GM12878 (cell line): Measurements from ENCODE around the gene KRT7. TPM values are rescaled to one million over a fixed set of nuclear protein-coding genes. Genes with fewer than 3 reads are reported as not detected.

Experiments
- ATAC-seq: fragments of 200-7000 bp; cut with Tn5 transposase; 3 replicates; pipeline ENCODE4 v1.9.1; 2020; ENCODE audit warnings: mild to moderate bottlenecking, moderate library complexity
- BruUV-seq: library from RNA; stranded (reverse); fragments of 400-500 nt; replicated peaks from 2 replicates; lab custom pipeline; 2021; lab: Mats Ljungman, UMichigan
- CTCF ChIA-PET: fragments of 300-600 bp; sonication (Branson Sonifier 250); formaldehyde crosslinking; extraction: SDS; loops from one replicate; lab custom pipeline; 2021; ENCODE audit warnings: inconsistent platforms; lab: Yijun Ruan, JAX
- POLR2A ChIA-PET: fragments of 350-600 bp; formaldehyde crosslinking; extraction: SDS; loops from one replicate; lab custom pipeline; 2021; ENCODE audit warnings: inconsistent platforms; lab: Charles Lee
- RAD21 ChIA-PET: fragments of 300-600 bp; sonication (Branson Sonifier 250); formaldehyde crosslinking; loops from one replicate; lab custom pipeline; 2023; ENCODE audit warnings: antibody characterized with exemption; ENCODE audit not compliant: unreplicated experiment; lab: Charles Lee
- SMC1A ChIA-PET: fragments of 300-600 bp; sonication (Branson Sonifier 250); formaldehyde crosslinking; loops from one replicate; lab custom pipeline; 2023; ENCODE audit not compliant: unreplicated experiment, uncharacterized antibody; lab: Charles Lee
- DNase-seq: peaks from one replicate; pipeline ENCODE4 v3.0.0-alpha.2; 2011; ENCODE audit warnings: low read depth, low spot score
- FAIRE-seq: peaks from 3 replicates; lab custom pipeline; 2011; peaks lifted over from hg19 to GRCh38; lab: Jason Lieb, UNC
- H2AFZ ChIP-seq: 2 replicates; pipeline ENCODE4 v1.6.0; 2011; ENCODE audit warnings: low read depth, low read length, control low read depth; ENCODE audit not compliant: control insufficient read depth
- H3K27ac ChIP-seq: 2 replicates; pipeline ENCODE4 v1.5.1; 2011; ENCODE audit warnings: control low read depth; ENCODE audit not compliant: control insufficient read depth, insufficient read depth
- H3K27me3 ChIP-seq, 2 experiments: replicated peaks in 1 of 2; 2 replicates each; pipeline versions ENCODE4 v1.6.0 to v1.6.1; 2011; ENCODE audit warnings: low read length in 1 of 2; ENCODE audit not compliant: control insufficient read depth in 2 of 2, insufficient read depth in 2 of 2
- H3K36me3 ChIP-seq, 2 experiments: 2 replicates each; pipeline ENCODE4 v1.5.1; 2011; ENCODE audit warnings: low read length in 1 of 2; ENCODE audit not compliant: control insufficient read depth in 2 of 2, insufficient read depth in 2 of 2
- H3K4me1 ChIP-seq: 2 replicates; pipeline ENCODE4 v1.6.1; 2011; ENCODE audit warnings: mild to moderate bottlenecking, low read length, moderate library complexity, mixed read lengths; ENCODE audit not compliant: control insufficient read depth, insufficient read depth
- H3K4me2 ChIP-seq: 2 replicates; pipeline ENCODE4 v1.6.0; 2011; ENCODE audit warnings: control low read depth; ENCODE audit not compliant: control insufficient read depth, insufficient read depth
- H3K4me3 ChIP-seq: fragments of 200-600 bp; sonication (generic); 2 replicates; pipeline ENCODE4 v1.5.1; 2016
- H3K79me2 ChIP-seq: 2 replicates; pipeline ENCODE4 v1.6.0; 2011; ENCODE audit warnings: low read length; ENCODE audit not compliant: control insufficient read depth, insufficient read depth
- H3K9ac ChIP-seq: 2 replicates; pipeline ENCODE4 v1.8.0; 2011; ENCODE audit warnings: low read length, control low read depth, mixed read lengths; ENCODE audit not compliant: control insufficient read depth, insufficient read depth
- H3K9me3 ChIP-seq: replicated peaks from 3 replicates; pipeline ENCODE4 v1.5.1; 2011; ENCODE audit warnings: mild to moderate bottlenecking, low read length; ENCODE audit not compliant: control insufficient read depth, insufficient read depth
- H4K20me1 ChIP-seq: 2 replicates; pipeline ENCODE4 v1.6.0; 2011; ENCODE audit not compliant: control insufficient read depth, insufficient read depth
- HDGF ChIP-seq: fragments of 450-650 bp; IDR thresholded peaks from 2 replicates; pipeline ENCODE4 v1.6.1; 2016; ENCODE audit warnings: antibody characterized with exemption
- WGBS: methylation state at CpG from one replicate; pipeline ENCODE4 v1.1.6; 2016; ENCODE audit warnings: low lambda C conversion rate; ENCODE audit not compliant: insufficient replicate concordance, insufficient coverage; ENCODE audit errors: missing lambda C conversion rate; 5-methylcytosine and 5-hydroxymethylcytosine counted together
- in situ Hi-C: fragments of 300-500 bp; cut with MboI; formaldehyde crosslinking; loops from 9 replicates; pipeline ENCODE4 v1.14.3; 2018; ENCODE audit warnings: mixed read lengths
- intact Hi-C: fragments of 100-400 bp; cut with micrococcal nuclease; formaldehyde crosslinking; loops from one replicate; pipeline ENCODE4 v1.14.2; 2022; ENCODE audit not compliant: unreplicated experiment
- polyA plus RNA-seq, 11 experiments: library from polyadenylated mRNA; depleted of rRNA in 4 of 11; unstranded in 6 of 11; stranded (reverse) in 5 of 11; fragments of >200 nt; fragmentation: Nextera tagmentation in 4 of 11; fragmentation: Illumina TruSeq in 1 of 11; extraction: Ambion mirVana in 4 of 11; extraction: Trizol in 1 of 11; gene quantifications; 1 replicate in 1 of 11; 2 replicates in 10 of 11; pipeline versions ENCODE4 v1.2.1 to v1.2.3, GENCODE V29; 2011 to 2016; ENCODE audit warnings: inconsistent platforms in 2 of 11, missing spikeins in 2 of 11, low read depth in 1 of 11
- total RNA-seq, 4 experiments: library from RNA; depleted of rRNA in 3 of 4; stranded (reverse); fragments of >200 nt in 3 of 4; fragmentation: Illumina TruSeq in 1 of 4; extraction: Trizol in 1 of 4; gene quantifications; 2 replicates each; pipeline versions ENCODE4 v1.2.1 to v1.2.3, GENCODE V29; 2013 to 2021
- TF ChIP-seq, protein P1 (sequence below): fragments of 450-650 bp; IDR thresholded peaks from 2 replicates; pipeline ENCODE4 v1.6.1; 2016; ENCODE audit warnings: mild to moderate bottlenecking

KRT7 gene
- total and polyA plus RNA-seq, 10 of the 15 experiments (the other 5 are each of a cell fraction or from before 2014, with no cell fraction given), result 0.90 to 18.7 (median 4.8) TPM

DNA sequence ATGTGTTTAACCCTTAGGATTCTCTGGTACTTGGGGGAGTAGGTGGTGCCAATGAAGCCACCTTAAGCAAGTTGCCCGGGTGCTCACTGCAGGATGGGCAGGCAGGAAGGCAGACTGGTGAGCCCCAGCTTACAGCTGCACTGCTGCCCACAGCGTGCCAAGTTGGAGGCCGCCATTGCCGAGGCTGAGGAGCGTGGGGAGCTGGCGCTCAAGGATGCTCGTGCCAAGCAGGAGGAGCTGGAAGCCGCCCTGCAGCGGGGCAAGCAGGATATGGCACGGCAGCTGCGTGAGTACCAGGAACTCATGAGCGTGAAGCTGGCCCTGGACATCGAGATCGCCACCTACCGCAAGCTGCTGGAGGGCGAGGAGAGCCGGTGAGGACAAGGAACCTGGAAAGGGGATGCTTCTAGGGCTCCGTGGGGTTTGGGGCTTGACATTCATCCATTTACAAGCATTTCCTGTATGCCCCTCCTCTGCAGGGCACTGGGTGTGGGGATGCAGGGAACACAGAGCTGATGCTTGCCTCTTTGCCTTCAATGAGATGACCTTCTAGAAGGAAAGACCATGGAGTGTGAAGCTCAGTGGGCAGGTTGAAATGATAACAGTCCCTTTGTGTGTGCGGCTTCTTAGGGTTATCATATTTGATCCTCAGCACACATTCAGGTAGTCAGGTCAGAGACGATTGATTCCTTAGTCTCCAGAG, 12.4 kb downstream of the KRT7 start:
- Histone ChIP-seq H3K4me3 (peak overlapping the region; percentile 50; the same call in 1 of the 2 replicates), H3K9me3 (no peaks in the 10 kb centered on the region), H3K36me3 (no peaks in the 10 kb centered on the region), H4K20me1 (no peaks in the 10 kb centered on the region), H3K27ac (no peak overlapping the region), H3K4me1 (peaks cover 22% of the 10 kb centered on the region), H2AFZ (no peak overlapping the region), H3K79me2 (no peaks in the 10 kb centered on the region; the same call in 1 of the 2 replicates), H3K4me2 (peak overlapping the region; percentile 64), H3K9ac (no peak overlapping the region), H3K27me3 (no peaks in the 10 kb centered on the region; a peak in 1 of 4 replicates)
- SMC1A ChIA-PET, result interaction anchor here (1.0 to 2.5 kb wide), 8 partner anchors 8 to 82 kb away, joined by 3 to 13 read pairs (median 4); no protein-coding TSS in a partner anchor
- FAIRE-seq, result no peak
- no peak for ATAC-seq
- TF ChIP-seq, protein P1, sequence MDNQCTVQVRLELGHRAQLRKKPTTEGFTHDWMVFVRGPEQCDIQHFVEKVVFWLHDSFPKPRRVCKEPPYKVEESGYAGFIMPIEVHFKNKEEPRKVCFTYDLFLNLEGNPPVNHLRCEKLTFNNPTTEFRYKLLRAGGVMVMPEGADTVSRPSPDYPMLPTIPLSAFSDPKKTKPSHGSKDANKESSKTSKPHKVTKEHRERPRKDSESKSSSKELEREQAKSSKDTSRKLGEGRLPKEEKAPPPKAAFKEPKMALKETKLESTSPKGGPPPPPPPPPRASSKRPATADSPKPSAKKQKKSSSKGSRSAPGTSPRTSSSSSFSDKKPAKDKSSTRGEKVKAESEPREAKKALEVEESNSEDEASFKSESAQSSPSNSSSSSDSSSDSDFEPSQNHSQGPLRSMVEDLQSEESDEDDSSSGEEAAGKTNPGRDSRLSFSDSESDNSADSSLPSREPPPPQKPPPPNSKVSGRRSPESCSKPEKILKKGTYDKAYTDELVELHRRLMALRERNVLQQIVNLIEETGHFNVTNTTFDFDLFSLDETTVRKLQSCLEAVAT, result peak; percentile 56; the same call in 1 of the 2 replicates
- no peak for TF ChIP-seq HDGF
- WGBS, result 86% methylated on average over 20 of the region's 20 CpGs
- CTCF ChIA-PET, result interaction anchor here (0.6 to 5.1 kb wide), 9 partner anchors 7 to 219 kb away, joined by 3 to 42 read pairs (median 7); no protein-coding TSS in a partner anchor
- POLR2A ChIA-PET, result no interaction called here
- no TSS peak for BruUV-seq
- DNase-seq, result no peak
- intact Hi-C loops, result no loop called here
- RAD21 ChIA-PET, result interaction anchor here (0.6 to 1.9 kb wide), 3 partner anchors 33 to 90 kb away, joined by 3 to 7 read pairs (median 3); no protein-coding TSS in a partner anchor
- in situ Hi-C loops, result no loop called here
